Astrocyte of the hippocampus (primary cell): ENCODE results near the gene INAFM1.
"Not testable (repeated sequence)": the region's sequence is repeated elsewhere in the genome, so short reads cannot be mapped to it uniquely, and the experiment has no call there.

ENCODE experiments used
- DNase-seq: peaks from one replicate; pipeline ENCODE4 v3.0.0; 2011; ENCODE audit warnings: low read depth, low spot score

Gene INAFM1

DNA sequence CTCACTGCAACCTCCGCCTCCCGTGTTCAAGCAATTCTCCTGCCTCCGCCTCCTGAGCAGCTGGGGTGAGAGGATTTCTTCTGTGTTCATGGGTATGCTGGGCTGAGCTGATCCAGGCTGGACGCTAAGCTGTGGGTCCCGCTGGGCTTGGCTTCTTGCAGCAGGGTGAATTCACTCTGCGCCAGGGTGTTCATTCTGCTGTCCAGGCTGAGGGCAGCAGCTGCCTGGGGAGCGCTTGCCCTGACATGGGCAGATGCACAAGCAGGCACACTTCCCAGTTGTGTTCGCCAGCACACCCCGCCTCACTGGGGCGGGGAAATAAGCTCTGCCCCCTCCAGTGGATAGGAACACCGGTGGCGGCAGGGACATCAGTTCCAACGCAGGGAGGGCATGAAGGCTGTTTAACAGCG lies 7.3 kb upstream of the INAFM1 start:
- DNase-seq: no peak

- DNase-seq: no peak
Measured at GRCh38 chr19:47268028-47268427, 6.7 kb upstream of the INAFM1 start.

GRCh38 chr19:47269596-47269995 lies 5.1 kb upstream of the INAFM1 start:
- DNase-seq: no peak

- DNase-seq: no peak
Measured at GRCh38 chr19:47270408-47270807, 4.3 kb upstream of the INAFM1 start.

GRCh38 chr19:47271949-47272348 lies 2.7 kb upstream of the INAFM1 start:
- no peak for DNase-seq

- no peak for DNase-seq
Measured at GRCh38 chr19:47272448-47273312, 2.0 kb upstream of the INAFM1 start.

DNA sequence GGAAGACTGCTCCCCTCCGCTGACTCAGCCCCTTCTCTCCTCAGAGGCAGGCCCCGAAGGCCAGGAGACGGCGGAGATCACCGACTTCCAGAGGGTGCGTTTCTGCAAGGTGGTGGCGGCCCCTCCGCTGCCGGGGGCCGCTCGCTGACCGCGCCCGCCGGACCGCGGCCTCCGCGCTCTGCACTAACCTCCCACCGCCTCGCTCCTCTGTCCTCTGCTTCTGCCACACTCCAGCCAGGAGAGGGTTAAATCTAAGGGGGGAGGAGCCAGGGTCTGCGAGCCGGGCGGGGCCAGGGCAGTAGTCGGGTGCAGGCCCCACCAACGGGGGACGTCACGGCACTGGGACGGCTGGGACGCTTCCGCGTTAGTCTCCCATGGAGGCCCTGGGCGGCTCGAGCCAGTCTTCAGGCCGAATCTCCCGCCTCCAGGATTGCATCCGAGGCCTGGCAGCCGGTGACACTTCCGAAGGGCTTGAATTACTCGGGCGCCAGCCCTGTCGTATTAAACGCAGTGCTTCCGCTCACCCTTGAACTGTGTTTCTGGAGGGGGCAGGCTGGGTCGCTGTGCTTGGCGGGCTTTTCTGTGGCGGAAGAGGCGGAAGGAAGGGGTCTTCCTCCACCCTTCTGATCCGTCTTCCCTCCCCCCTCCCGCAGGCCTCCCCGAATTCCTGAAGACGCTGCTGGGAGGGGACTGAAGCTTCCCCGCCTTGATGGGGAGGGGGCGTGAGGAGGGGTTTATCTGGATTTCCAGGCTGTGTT lies 1.2 kb upstream of the INAFM1 start:
- peak; percentile 96 for DNase-seq

DNA sequence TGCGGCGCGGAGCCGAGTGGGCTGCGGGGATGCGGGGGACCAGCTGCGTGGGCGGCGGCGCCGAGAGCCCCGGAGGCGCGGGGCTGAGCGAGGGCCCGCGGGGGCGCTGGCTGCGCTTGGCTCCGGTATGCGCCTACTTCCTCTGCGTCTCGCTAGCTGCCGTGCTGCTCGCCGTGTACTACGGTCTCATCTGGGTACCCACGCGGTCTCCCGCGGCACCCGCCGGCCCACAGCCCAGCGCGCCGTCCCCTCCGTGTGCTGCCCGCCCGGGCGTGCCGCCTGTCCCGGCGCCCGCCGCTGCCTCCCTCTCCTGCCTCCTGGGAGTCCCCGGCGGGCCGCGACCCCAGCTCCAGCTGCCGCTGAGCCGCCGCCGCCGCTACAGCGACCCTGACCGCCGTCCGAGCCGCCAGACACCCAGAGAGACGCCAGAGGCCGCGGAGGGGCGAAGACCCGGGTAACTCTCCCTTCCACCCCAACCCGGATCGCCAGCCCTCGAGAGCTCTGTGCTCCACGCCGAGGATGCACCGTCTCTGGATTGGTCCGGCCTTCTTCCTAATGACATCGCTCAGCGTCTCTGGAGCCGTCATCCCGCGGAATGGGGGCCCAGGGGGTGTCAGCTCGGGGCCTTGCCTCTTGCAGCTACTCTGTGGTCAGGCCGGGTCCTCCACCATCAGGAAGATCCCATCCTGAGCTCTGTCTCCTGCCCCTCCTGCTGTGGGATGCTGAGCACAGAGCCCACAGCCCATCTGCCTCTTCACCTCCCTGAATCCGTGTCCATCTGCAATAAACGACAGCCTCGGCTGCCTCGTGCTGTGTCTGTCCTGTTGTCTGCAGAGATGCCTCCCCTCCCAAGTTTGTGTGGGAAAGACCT lies 441 bp downstream of the INAFM1 start:
- DNase-seq: peak; percentile 55

- peak; percentile 47 for DNase-seq
Measured at GRCh38 chr19:47275791-47276461, 1.2 kb downstream of the INAFM1 start.

GRCh38 chr19:47276513-47276912 lies 1.8 kb downstream of the INAFM1 start:
- not testable (repeated sequence) for DNase-seq

DNA sequence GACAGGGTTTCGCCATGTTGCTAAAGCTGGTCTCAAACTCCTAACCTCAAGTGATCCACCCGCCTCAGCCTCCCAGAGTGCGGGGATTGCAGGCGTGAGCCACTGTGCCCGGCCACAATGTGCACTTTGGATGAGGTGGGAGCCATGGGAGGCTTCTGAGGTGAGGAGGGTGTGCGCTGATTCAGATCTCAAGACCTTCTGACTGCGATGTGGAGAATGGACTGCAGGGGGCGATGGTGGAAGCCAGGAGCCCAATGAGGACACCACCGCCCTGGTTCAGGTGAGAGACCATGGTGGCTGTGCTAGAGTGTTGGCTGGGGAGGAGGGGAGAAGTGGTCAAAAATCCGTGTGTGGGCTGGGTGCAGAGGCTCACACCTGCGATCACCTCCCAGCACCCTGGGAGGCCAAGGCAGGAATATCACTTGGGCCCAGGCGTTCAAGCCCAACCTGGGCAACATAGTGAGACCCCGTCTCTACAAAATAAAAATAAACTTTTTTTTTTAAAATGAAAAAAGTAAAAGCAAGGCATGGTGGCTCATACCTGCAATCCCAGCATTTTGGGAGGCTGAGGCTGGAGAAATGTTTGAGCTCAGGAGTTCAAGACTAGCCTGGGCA lies 5.6 kb downstream of the INAFM1 start:
- peak; percentile 28 for DNase-seq

DNA sequence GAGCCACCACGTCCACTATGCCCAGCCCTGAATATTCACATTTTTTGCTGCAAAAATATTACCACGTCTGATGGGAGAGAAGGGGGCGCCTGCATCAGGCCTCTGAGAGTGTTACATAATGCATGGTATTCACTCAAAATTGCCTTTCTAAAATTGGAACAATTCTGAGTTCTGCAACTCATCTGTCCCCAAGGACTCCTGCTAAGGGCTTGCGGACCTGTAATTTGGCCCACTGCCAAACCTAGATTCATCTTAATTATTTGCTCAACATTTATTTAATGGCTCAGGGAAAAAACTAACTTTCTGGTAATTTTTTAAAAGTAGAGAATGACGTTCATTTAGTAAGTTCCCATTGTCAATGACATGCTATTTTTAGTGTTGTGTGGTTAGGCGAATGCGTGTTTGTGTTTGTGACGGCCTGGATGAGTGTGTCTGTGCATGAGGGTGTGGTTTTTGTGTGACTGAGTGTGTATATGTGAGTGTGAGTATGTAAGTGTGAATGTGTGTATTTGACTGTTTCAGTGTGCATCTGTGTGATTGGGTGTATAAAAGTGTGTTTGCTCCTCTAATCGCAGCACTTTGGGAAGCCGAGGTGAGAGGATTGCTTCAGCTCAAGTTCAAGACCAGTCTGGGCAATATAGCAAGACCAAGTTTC lies 8.8 kb downstream of the INAFM1 start:
- no peak for DNase-seq

DNA sequence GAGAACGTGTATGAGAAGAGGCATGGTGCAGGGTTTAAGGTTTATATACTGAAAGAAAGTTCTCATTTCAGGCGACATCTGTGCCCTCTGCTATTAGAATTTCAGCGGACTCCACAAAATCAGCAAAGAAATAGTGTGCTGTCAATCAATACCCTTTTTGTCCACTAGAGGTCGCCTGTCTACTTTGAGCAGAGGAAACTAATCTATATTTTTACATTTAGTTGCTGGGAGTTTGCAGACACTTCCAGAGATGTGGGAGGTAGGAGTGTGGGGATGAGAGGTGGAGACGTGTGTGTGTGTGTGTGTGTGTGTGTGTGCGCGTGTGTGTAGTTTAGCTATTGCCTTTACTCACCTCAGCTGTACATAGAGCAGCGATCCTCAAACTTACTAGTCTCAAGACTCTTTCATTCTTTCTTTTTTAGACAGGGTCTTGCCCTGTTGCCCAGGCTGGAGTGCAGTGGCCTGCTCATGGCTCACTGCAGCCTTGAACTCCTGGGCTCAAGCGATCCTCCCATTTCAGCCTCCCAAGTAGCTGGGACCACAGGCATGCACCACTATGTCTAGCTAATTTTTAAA lies 9.7 kb downstream of the INAFM1 start:
- DNase-seq: peak; percentile 78

DNA sequence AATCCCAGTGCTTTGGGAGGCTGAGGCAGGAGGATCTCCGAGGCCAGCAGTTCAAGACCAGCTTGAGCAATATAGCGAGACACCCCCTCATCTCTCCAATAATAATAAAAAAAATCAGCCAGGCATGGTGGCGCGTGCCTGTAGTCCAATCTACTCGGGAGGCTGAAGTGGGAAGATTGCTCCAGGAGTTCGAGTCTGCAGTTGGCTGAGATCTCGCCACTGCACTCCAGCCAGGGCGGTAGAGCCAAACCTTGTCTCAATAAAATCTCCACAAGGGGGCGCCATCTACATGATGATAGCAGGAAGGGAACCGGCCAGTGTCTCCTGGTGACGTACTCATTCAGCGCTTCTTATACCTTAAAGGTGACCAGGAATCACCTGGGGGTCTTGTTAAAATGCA lies 21.4 kb downstream of the INAFM1 start:
- peak; percentile 88 for DNase-seq

DNA sequence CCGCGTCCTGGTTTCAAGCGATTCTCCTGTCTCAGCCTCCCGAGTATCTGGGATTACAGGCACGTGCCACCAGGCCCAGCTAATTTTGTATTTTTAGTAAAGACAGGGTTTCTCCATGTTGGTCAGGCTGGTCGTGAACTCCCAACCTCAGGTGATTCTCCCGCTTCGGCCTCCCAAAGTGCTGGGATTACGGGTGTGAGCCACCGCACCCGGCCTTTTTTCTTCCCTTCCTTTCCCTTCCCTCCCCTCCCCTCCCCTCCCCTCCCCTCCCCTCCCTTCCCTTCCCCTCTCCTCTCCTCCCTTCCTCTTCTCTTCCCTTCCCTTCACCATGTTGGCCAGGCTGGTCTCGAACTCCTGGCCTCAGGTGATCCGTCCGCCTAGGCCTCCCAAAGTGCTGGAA lies 26.2 kb downstream of the INAFM1 start:
- not testable (repeated sequence) for DNase-seq

GRCh38 chr19:47302249-47302648 lies 27.6 kb downstream of the INAFM1 start:
- no peak for DNase-seq

DNA sequence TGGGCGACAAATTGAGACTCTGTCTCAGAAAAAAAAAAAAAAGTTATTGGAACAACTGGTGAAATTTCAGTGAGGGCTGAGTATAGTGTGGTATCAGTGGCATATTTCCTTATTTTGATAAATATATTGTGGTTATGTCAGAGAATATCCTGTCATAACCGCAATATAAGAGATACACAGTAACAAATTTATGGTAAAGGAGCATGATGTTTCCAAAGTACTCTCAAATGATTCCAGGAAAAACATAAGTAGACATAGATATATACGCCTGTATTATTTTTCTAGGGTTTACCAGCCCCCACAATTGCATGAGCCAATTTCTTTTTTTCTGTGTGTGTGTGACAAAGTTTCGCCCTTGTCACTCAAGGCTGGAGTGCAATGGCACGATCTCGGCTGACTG lies 29.3 kb downstream of the INAFM1 start:
- DNase-seq: no peak

GRCh38 chr19:47305309-47305751 lies 30.6 kb downstream of the INAFM1 start:
- peak; percentile 79 for DNase-seq

GRCh38 chr19:47306303-47306702 lies 31.6 kb downstream of the INAFM1 start:
- DNase-seq: no peak

DNA sequence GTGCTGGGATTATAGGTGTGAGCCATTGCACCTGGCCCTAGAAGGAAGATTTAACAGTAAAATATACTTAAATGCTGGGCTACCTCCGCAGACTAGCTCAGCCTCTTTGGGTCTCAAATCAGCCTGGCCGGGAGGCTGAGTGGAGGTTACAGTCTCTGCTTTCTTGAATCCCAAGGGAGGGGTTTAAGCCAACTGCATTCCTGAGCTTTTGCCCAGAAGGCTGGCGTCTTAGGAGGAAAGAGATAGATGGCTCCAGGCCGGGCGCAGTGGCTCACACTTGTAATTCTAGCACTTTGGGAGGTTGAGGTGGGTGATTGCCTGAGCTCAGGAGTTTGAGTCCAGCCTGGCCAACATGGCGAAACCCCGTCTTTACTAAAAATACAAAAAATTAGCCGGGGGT lies 34.4 kb downstream of the INAFM1 start:
- DNase-seq: no peak
